Thymus (tissue), 11 donors: ENCODE results near the gene WDR35. TPM values are rescaled to one million over a fixed set of nuclear protein-coding genes. Genes with fewer than 3 reads are reported as not detected.

Experiments used
- DNase-seq, 9 donors: peaks; one replicate each; pipeline ENCODE4 v3.0.0-alpha.2; 2013; ENCODE audit warnings: low spot score in 9 of 9, low read depth in 6 of 9, missing footprints in 1 of 9
- H3K27ac ChIP-seq, 2 donors: one replicate each; pipeline ENCODE4 v1.5.1; 2013; ENCODE audit warnings: control low read depth in 1 of 2, low read depth in 1 of 2, low read length in 1 of 2, mild to moderate bottlenecking in 1 of 2, moderate library complexity in 1 of 2
- H3K27me3 ChIP-seq, 2 donors: one replicate each; pipeline ENCODE4 v1.5.1; 2013; ENCODE audit warnings: low read length in 1 of 2; ENCODE audit not compliant: control insufficient read depth in 2 of 2, insufficient read depth in 1 of 2
- H3K36me3 ChIP-seq, 2 donors: one replicate each; pipeline ENCODE4 v1.5.1; 2013; ENCODE audit warnings: low read length in 1 of 2, mild to moderate bottlenecking in 1 of 2, moderate library complexity in 1 of 2; ENCODE audit not compliant: control insufficient read depth in 2 of 2, insufficient read depth in 2 of 2
- H3K4me1 ChIP-seq, 2 donors: one replicate each; pipeline ENCODE4 v1.5.1; 2013; ENCODE audit warnings: low read length in 2 of 2; ENCODE audit not compliant: control insufficient read depth in 2 of 2, insufficient read depth in 2 of 2
- H3K4me3 ChIP-seq, 2 donors: one replicate each; pipeline ENCODE4 v1.5.1; 2013; ENCODE audit warnings: low read length in 2 of 2, control low read depth in 1 of 2, mild to moderate bottlenecking in 1 of 2
- H3K9me3 ChIP-seq, 2 donors: one replicate each; pipeline ENCODE4 v1.5.1; 2013; ENCODE audit warnings: low read length in 1 of 2, mild to moderate bottlenecking in 1 of 2; ENCODE audit not compliant: control insufficient read depth in 2 of 2, insufficient read depth in 1 of 2
- WGBS: extraction: QIAGEN DNeasy Blood & Tissue Kit; methylation state at CpG from one replicate; pipeline ENCODE4 v1.1.7; 2013; 5-methylcytosine and 5-hydroxymethylcytosine counted together
- polyA plus RNA-seq: library from polyadenylated mRNA; stranded (reverse); fragments of 200-250 nt; gene quantifications from one replicate; pipeline ENCODE4 v1.2.3, GENCODE V29; 2013
- total RNA-seq: library from RNA; stranded (reverse); fragments of 120-200 nt; gene quantifications from one replicate; pipeline ENCODE4 v1.2.4, GENCODE V29; 2013
- donor health status: healthy.

The WDR35 gene
- total and polyA plus RNA-seq, 2 donors: 6.9 to 8.4 TPM

- Histone ChIP-seq H3K4me1 (peaks cover 0 to 4% of the 10 kb centered on the region in 2 donors), H3K36me3 (peaks cover 13 to 16% of the 10 kb centered on the region in 2 donors), H3K4me3 (no peak overlapping the region), H3K27me3 (no peaks in the 10 kb centered on the region), H3K27ac (no peak overlapping the region), H3K9me3 (no peaks in the 10 kb centered on the region)
- WGBS: 95% methylated on average over 3 of the region's 3 CpGs
- no peak for DNase-seq
These were observed 115.2 kb downstream of the WDR35 start for GRCh38 chr2:19874726-19875125.

- no peak overlapping the region for H3K4me3 ChIP-seq
- no peak for DNase-seq
- H3K4me1 ChIP-seq: peaks cover 4 to 16% of the 10 kb centered on the region in 2 donors
- no peak overlapping the region for H3K27ac ChIP-seq
- whole genome bisulfite sequencing: 93% methylated on average over 5 of the region's 5 CpGs
- H3K27me3 ChIP-seq: peaks cover 0 to 5% of the 10 kb centered on the region in 2 donors
- H3K9me3 ChIP-seq: no peaks in the 10 kb centered on the region
- peaks cover 9 to 16% of the 10 kb centered on the region in 2 donors for H3K36me3 ChIP-seq
These were observed 116.9 kb downstream of the WDR35 start for GRCh38 chr2:19873014-19873413.

GRCh38 chr2:19872302-19872701, 117.6 kb downstream of the WDR35 start:
- peaks cover 9 to 16% of the 10 kb centered on the region in 2 donors for H3K36me3 ChIP-seq
- no peak overlapping the region for H3K4me3 ChIP-seq
- no peaks in the 10 kb centered on the region for H3K9me3 ChIP-seq
- no peak for DNase-seq
- WGBS: 79% methylated on average over 3 of the region's 3 CpGs
- H3K27me3 ChIP-seq: peaks cover 0 to 5% of the 10 kb centered on the region in 2 donors
- H3K27ac ChIP-seq: no peak overlapping the region
- peaks cover 4 to 16% of the 10 kb centered on the region in 2 donors for H3K4me1 ChIP-seq

GRCh38 chr2:19871836-19872235, 118.1 kb downstream of the WDR35 start:
- Histone ChIP-seq H3K36me3 (peaks cover 9 to 16% of the 10 kb centered on the region in 2 donors), H3K4me3 (no peak overlapping the region), H3K27ac (no peak overlapping the region), H3K4me1 (peaks cover 4 to 16% of the 10 kb centered on the region in 2 donors), H3K9me3 (no peaks in the 10 kb centered on the region), H3K27me3 (peaks cover 0 to 5% of the 10 kb centered on the region in 2 donors)
- 98% methylated on average over 2 of the region's 2 CpGs for WGBS
- DNase-seq: no peak

GRCh38 chr2:19870792-19871191, 119.1 kb downstream of the WDR35 start:
- no peaks in the 10 kb centered on the region for H3K9me3 ChIP-seq
- 86% methylated on average over 4 of the region's 4 CpGs for WGBS

GRCh38 chr2:19868701-19869580, 121.0 kb downstream of the WDR35 start:
- Histone ChIP-seq H3K9me3 (no peaks in the 10 kb centered on the region), H3K4me3 (peak overlapping the region; percentile 77 to 81), H3K27ac (peak overlapping the region; percentile 68 to 81), H3K4me1 (peaks cover 4 to 29% of the 10 kb centered on the region in 2 donors), H3K36me3 (peaks cover 5% of the 10 kb centered on the region in 2 donors), H3K27me3 (peaks cover 0 to 5% of the 10 kb centered on the region in 2 donors)
- peak in 8 of 9 donors; percentile 39 to 89 (median 69) for DNase-seq
- 22% methylated on average over 52 of the region's 52 CpGs for WGBS

More at GRCh38 chr2:19870792-19871191, 119.1 kb downstream of the WDR35 start:
- Histone ChIP-seq H3K36me3 (peaks cover 6 to 7% of the 10 kb centered on the region in 2 donors), H3K27me3 (peaks cover 0 to 5% of the 10 kb centered on the region in 2 donors), H3K27ac (no peak overlapping the region), H3K4me3 (no peak overlapping the region), H3K4me1 (peaks cover 4 to 16% of the 10 kb centered on the region in 2 donors)
- DNase-seq: no peak

- H3K27ac ChIP-seq: peak overlapping the region in 1 of 2 donors; percentile 81
- no peaks in the 10 kb centered on the region for H3K9me3 ChIP-seq
- WGBS: 71% methylated on average over 7 of the region's 7 CpGs
- peaks cover 4 to 5% of the 10 kb centered on the region in 2 donors for H3K36me3 ChIP-seq
- H3K27me3 ChIP-seq: peaks cover 0 to 9% of the 10 kb centered on the region in 2 donors
- peak overlapping the region; percentile 77 to 81 for H3K4me3 ChIP-seq
- no peak for DNase-seq
- peaks cover 4 to 34% of the 10 kb centered on the region in 2 donors for H3K4me1 ChIP-seq
These were observed 121.7 kb downstream of the WDR35 start for GRCh38 chr2:19868224-19868623.

- WGBS: 95% methylated on average over 2 of the region's 2 CpGs
- H3K4me3 ChIP-seq: no peak overlapping the region
- no peaks in the 10 kb centered on the region for H3K9me3 ChIP-seq
- no peak overlapping the region for H3K27ac ChIP-seq
- DNase-seq: no peak
- H3K36me3 ChIP-seq: no peaks in the 10 kb centered on the region
- peaks cover 0 to 13% of the 10 kb centered on the region in 2 donors for H3K27me3 ChIP-seq
- H3K4me1 ChIP-seq: peaks cover 4 to 34% of the 10 kb centered on the region in 2 donors
These were observed 123.1 kb downstream of the WDR35 start for GRCh38 chr2:19866771-19867170.

GRCh38 chr2:19865151-19865550, 124.8 kb downstream of the WDR35 start:
- H3K27ac ChIP-seq: no peak overlapping the region
- H3K27me3 ChIP-seq: peaks cover 0 to 13% of the 10 kb centered on the region in 2 donors
- no peak for DNase-seq
- peaks cover 4 to 34% of the 10 kb centered on the region in 2 donors for H3K4me1 ChIP-seq
- no peak overlapping the region for H3K4me3 ChIP-seq
- WGBS: 91% methylated on average over 2 of the region's 2 CpGs
- no peaks in the 10 kb centered on the region for H3K36me3 ChIP-seq
- H3K9me3 ChIP-seq: no peaks in the 10 kb centered on the region
